Endodermal cell (in vitro differentiated cells): ENCODE results near the gene RBM15B. TPM values are rescaled to one million over a fixed set of nuclear protein-coding genes. Genes with fewer than 3 reads are reported as not detected.
"Not testable (repeated sequence)": the region's sequence is repeated elsewhere in the genome, so short reads cannot be mapped to it uniquely, and the experiment has no call there.

Source experiments
- DNase-seq: peaks from one replicate; pipeline ENCODE4 v3.0.0-alpha.2; 2017
- H3K27ac ChIP-seq: 2 replicates; pipeline ENCODE4 v1.5.1; 2013; ENCODE audit warnings: mild to moderate bottlenecking, low read depth, low read length, moderate library complexity
- H3K27me3 ChIP-seq: 2 replicates; pipeline ENCODE4 v1.6.1; 2013; ENCODE audit warnings: mild to moderate bottlenecking, low read length, moderate library complexity; ENCODE audit not compliant: insufficient read depth, control insufficient read depth, poor library complexity, severe bottlenecking
- H3K36me3 ChIP-seq: 2 replicates; pipeline ENCODE4 v1.7.0; 2013; ENCODE audit warnings: mild to moderate bottlenecking, low read length, moderate library complexity; ENCODE audit not compliant: control insufficient read depth, insufficient read depth
- H3K4me1 ChIP-seq: one replicate; pipeline ENCODE4 v1.7.0; 2013; ENCODE audit warnings: low read length; ENCODE audit not compliant: control insufficient read depth, insufficient read depth
- H3K4me3 ChIP-seq: 2 replicates; pipeline ENCODE4 v1.5.1; 2013; ENCODE audit warnings: mild to moderate bottlenecking, low read length, moderate library complexity
- H3K9ac ChIP-seq: 2 replicates; pipeline ENCODE4 v1.6.1; 2013; ENCODE audit warnings: mild to moderate bottlenecking, low read length, moderate library complexity; ENCODE audit not compliant: poor library complexity, severe bottlenecking; ENCODE audit errors: extremely low read depth
- H3K9me3 ChIP-seq: 2 replicates; pipeline ENCODE4 v1.6.1; 2013; ENCODE audit warnings: mild to moderate bottlenecking, low read length, moderate library complexity; ENCODE audit not compliant: control insufficient read depth
- H3K27ac Mint-ChIP-seq: 2 replicates; pipeline ENCODE4 v1.8.0; 2020; ENCODE audit warnings: mixed read lengths
- H3K27me3 Mint-ChIP-seq: 2 replicates; pipeline ENCODE4 v1.8.0; 2021; ENCODE audit warnings: mild to moderate bottlenecking, mixed read lengths; ENCODE audit not compliant: insufficient read depth
- H3K36me3 Mint-ChIP-seq: 2 replicates; pipeline ENCODE4 v1.8.0; 2020; ENCODE audit warnings: low read depth, mixed read lengths
- H3K4me1 Mint-ChIP-seq: 2 replicates; pipeline ENCODE4 v1.8.0; 2020; ENCODE audit warnings: mixed read lengths
- H3K4me3 Mint-ChIP-seq: 2 replicates; pipeline ENCODE4 v1.8.0; 2020; ENCODE audit warnings: mild to moderate bottlenecking, moderate library complexity, mixed read lengths
- H3K9me3 Mint-ChIP-seq: 2 replicates; pipeline ENCODE4 v1.8.0; 2020; ENCODE audit warnings: mild to moderate bottlenecking, mixed read lengths
- WGBS, 2 experiments: methylation state at CpG; one replicate each; pipeline versions ENCODE4 v1.1.5 to v1.1.7; 2013; ENCODE audit warnings: missing lambda C conversion rate in 2 of 2, mixed read lengths in 1 of 2; ENCODE audit not compliant: insufficient coverage in 1 of 2, insufficient read length in 1 of 2; 5-methylcytosine and 5-hydroxymethylcytosine counted together
- total RNA-seq, 2 donors: library from RNA; stranded (reverse); fragmentation: NEBNext Ultra II Directional in 1 of 2; extraction: Animal tissue kit (Norgen Biotek cat#: 25700) in 1 of 2; gene quantifications; 2 replicates in 1 of 2; 3 replicates in 1 of 2; pipeline ENCODE4 v1.2.1, GENCODE V29; 2021
- TF ChIP-seq, protein P1 (sequence below): fragments of 200-600 bp; sonication (generic); conservative IDR thresholded peaks from 2 replicates; pipeline ENCODE4 v1.5.0; 2021; ENCODE audit warnings: antibody characterized with exemption, mild to moderate bottlenecking

RBM15B gene
- total RNA-seq, 2 donors from 2014 or later: 49.5 to 58.2 TPM

DNA sequence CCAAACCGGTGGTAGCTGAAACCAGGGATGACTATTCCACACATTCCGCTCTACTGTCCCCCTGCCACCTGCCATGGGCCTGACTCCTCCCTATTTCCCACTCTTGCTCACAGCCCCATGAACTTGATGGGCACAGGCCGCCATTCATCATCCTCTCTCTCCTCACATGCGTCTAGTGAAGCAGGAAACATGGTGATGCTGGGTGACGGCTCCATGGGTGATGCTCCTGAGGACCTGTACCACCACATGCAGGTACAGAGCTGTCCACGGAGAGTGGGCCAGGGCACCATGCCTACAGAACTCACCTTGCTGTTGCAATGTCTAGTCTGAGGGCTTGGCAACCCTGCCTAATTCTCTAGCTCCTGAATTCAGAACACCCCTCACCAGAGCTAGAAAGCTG lies 29.3 kb upstream of the RBM15B start:
- H3K4me3 Mint-ChIP-seq: no peak overlapping the region
- no peak overlapping the region for H3K27ac Mint-ChIP-seq
- H3K4me3 ChIP-seq: no peak overlapping the region
- peaks cover 17% of the 10 kb centered on the region for H3K36me3 Mint-ChIP-seq
- H3K36me3 ChIP-seq: peaks cover 11% of the 10 kb centered on the region
- no peaks in the 10 kb centered on the region for H3K4me1 ChIP-seq
- no peaks in the 10 kb centered on the region for H3K27me3 ChIP-seq
- TF ChIP-seq, protein P1, sequence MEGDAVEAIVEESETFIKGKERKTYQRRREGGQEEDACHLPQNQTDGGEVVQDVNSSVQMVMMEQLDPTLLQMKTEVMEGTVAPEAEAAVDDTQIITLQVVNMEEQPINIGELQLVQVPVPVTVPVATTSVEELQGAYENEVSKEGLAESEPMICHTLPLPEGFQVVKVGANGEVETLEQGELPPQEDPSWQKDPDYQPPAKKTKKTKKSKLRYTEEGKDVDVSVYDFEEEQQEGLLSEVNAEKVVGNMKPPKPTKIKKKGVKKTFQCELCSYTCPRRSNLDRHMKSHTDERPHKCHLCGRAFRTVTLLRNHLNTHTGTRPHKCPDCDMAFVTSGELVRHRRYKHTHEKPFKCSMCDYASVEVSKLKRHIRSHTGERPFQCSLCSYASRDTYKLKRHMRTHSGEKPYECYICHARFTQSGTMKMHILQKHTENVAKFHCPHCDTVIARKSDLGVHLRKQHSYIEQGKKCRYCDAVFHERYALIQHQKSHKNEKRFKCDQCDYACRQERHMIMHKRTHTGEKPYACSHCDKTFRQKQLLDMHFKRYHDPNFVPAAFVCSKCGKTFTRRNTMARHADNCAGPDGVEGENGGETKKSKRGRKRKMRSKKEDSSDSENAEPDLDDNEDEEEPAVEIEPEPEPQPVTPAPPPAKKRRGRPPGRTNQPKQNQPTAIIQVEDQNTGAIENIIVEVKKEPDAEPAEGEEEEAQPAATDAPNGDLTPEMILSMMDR: no peak
- peaks cover 7% of the 10 kb centered on the region for H3K27me3 Mint-ChIP-seq
- no peak overlapping the region for H3K27ac ChIP-seq
- no peak for DNase-seq
- H3K9ac ChIP-seq: no peak overlapping the region
- H3K9me3 ChIP-seq: no peaks in the 10 kb centered on the region
- WGBS, 2 experiments: 94 to 100% methylated on average over 3 to 6 of the region's 6 CpGs
- peaks cover 13% of the 10 kb centered on the region for H3K9me3 Mint-ChIP-seq
- H3K4me1 Mint-ChIP-seq: peaks cover 2% of the 10 kb centered on the region

DNA sequence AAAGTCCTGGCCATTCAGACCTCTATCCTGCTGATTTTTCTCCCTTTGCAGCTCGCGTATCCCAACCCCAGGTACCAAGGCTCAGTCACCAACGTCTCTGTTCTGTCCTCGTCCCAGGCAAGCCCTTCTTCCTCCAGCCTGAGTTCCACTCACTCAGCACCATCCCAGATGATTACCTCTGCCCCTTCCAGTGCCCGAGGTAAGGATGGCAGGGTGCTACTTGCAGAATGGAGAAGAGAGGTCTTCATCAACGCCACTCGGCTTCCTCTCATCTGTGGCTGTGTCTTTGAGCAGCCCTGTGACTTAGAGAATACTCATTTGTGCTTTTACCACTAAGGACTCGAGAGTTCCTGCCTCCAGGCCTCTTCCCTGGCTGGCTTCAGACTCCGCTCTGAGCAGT lies 28.6 kb upstream of the RBM15B start:
- Histone ChIP-seq H3K4me1 (no peaks in the 10 kb centered on the region), H3K4me3 (no peak overlapping the region), H3K9ac (no peak overlapping the region), H3K27me3 (no peaks in the 10 kb centered on the region), H3K36me3 (peaks cover 11% of the 10 kb centered on the region), H3K9me3 (no peaks in the 10 kb centered on the region), H3K27ac (no peak overlapping the region)
- H3K4me3 Mint-ChIP-seq: no peak overlapping the region
- TF ChIP-seq, protein P1: no peak
- 88 to 98% methylated on average over 7 to 9 of the region's 9 CpGs for WGBS, 2 experiments
- H3K27me3 Mint-ChIP-seq: peaks cover 7% of the 10 kb centered on the region
- H3K27ac Mint-ChIP-seq: no peak overlapping the region
- H3K9me3 Mint-ChIP-seq: peaks cover 20% of the 10 kb centered on the region
- H3K36me3 Mint-ChIP-seq: peaks cover 24% of the 10 kb centered on the region
- peaks cover 2% of the 10 kb centered on the region for H3K4me1 Mint-ChIP-seq
- no peak for DNase-seq

DNA sequence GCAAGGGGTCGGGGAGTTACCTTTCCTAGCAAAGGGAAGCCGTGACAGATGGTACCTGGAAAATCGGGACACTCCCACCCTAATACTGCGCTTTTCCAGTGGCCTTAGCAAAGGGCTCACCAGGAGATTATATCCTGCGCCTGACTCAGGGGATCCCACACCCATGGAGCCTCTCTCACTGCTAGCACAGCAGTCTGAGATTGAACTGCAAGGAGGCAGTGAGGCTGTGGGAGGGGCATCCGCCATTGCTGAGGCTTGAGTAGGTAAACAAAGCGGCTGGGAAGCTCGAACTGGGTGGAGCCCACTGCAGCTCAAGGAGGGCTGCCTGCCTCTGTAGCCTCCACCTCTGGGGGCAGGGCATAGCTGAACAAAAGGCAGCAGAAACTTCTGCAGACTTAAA lies 22.8 kb upstream of the RBM15B start:
- 90 to 92% methylated on average over 5 to 8 of the region's 8 CpGs for WGBS, 2 experiments
- not testable (repeated sequence) for DNase-seq

DNA sequence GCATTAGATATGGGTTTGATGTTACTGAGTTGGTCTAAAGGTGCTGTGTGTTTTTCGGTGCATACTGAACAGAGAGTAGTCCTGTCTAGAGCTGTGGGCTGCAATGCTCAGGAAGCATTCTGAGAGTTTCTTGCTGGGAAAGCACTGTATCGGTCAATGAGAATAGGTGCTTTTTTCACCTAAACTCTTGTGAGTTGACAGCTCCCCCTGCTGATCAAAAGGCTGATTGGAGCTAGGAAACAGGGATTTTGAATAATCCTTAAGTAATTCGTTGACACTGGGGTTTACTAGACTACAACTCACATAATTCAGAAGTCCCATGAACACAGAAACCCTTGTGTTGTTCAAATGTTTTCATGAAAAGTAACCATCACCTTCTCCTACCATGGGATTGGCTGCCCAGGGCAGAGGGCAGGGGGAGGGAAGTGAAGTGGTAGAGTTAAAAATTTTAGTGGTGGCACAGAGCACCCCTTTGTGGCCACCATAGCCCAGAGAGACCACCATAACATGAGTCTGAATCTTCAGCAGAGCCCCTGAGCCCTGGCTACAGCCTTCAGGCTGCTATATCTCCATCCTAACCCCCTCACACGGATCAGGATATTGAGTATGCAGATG lies 19.0 kb upstream of the RBM15B start:
- TF ChIP-seq, protein P1: peak; percentile 90
- no peak overlapping the region for H3K4me3 Mint-ChIP-seq
- peaks cover 15% of the 10 kb centered on the region for H3K9me3 ChIP-seq
- no peak overlapping the region for H3K9ac ChIP-seq
- H3K36me3 Mint-ChIP-seq: peaks cover 16% of the 10 kb centered on the region
- H3K27ac ChIP-seq: no peak overlapping the region
- peaks cover 15% of the 10 kb centered on the region for H3K9me3 Mint-ChIP-seq
- H3K36me3 ChIP-seq: no peaks in the 10 kb centered on the region
- H3K4me1 ChIP-seq: no peaks in the 10 kb centered on the region
- WGBS, 2 experiments: 29 to 47% methylated on average over 1 to 3 of the region's 4 CpGs
- DNase-seq: peak; percentile 89
- no peak overlapping the region for H3K4me3 ChIP-seq
- H3K27ac Mint-ChIP-seq: no peak overlapping the region
- no peaks in the 10 kb centered on the region for H3K27me3 ChIP-seq
- H3K4me1 Mint-ChIP-seq: no peaks in the 10 kb centered on the region
- peaks cover 1% of the 10 kb centered on the region for H3K27me3 Mint-ChIP-seq

More for the DNA sequence above, 22.8 kb upstream of the RBM15B start:
- H3K27ac Mint-ChIP-seq, H3K4me3 ChIP-seq, H3K27me3 ChIP-seq, H3K4me1 ChIP-seq, H3K4me1 Mint-ChIP-seq, H3K27ac ChIP-seq, H3K27me3 Mint-ChIP-seq, H3K9ac ChIP-seq, H3K36me3 ChIP-seq, H3K4me3 Mint-ChIP-seq: not testable (repeated sequence)
- peaks cover 15% of the 10 kb centered on the region for H3K9me3 ChIP-seq
- Mint-ChIP-seq H3K9me3 (peaks cover 31% of the 10 kb centered on the region), H3K36me3 (peaks cover 30% of the 10 kb centered on the region)
